CD4-positive, alpha-beta T cell treated with Interleukin-17A for 1 hour (primary cell): ENCODE data around the gene CENPP.
"Not testable (repeated sequence)": the region's sequence is repeated elsewhere in the genome, so short reads cannot be mapped to it uniquely, and the experiment has no call there.

ENCODE experiments used
- DNase-seq: peaks from one replicate; pipeline ENCODE4 v3.0.0-alpha.2; 2020

Gene CENPP

DNA sequence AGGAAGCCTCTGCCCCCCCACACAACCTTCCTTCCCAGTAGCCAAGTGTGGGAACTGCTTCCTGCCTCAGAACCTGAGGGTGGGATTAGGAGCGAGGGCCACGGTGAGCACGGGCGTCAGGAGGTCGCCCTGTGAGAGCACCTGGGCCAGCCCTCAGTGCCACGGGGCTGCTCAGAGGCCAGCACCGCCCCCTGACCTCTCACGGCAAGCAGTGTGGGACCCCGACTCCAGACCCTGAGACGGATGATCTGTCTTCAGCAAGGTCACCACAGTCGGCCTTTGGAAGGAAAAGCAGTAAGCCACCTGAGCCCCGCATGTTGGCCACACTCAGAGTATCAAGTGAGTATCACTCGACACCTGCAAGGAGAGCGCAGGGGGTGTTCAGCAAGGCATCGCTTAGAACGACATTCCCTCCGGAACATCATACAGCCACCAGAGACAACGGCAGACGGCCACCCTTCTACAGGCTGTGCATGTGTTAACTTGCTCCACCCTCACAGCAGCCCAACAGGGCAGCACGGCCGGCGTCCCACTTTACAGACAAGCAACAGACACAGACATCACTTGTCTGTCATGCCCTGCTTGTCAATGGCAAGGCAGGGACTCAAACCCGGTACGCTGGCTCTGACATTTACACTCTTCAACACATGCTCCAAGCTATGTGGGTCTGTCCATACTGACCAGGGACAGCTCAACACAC is 294.0 kb downstream of the CENPP start:
- DNase-seq = no peak

DNA sequence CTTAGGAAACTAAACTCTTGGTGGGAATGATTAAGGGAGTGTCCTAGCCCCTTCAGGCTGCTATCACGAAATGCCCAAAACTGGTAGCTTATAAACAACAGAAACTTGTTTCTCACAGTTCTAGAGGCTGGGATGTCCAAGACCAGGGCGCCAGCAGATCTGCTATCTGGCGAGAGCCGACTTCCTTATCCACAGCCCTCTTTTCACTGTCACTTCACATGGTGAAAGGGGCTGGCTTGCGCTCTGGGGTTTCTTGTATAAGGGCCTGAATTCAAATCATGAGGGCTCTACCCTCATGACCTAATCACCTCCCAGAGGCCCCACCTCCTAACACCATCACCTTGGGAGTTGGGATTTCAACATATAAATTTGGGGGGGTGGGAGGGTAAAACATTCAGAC is 295.1 kb downstream of the CENPP start:
- no peak for DNase-seq

DNA sequence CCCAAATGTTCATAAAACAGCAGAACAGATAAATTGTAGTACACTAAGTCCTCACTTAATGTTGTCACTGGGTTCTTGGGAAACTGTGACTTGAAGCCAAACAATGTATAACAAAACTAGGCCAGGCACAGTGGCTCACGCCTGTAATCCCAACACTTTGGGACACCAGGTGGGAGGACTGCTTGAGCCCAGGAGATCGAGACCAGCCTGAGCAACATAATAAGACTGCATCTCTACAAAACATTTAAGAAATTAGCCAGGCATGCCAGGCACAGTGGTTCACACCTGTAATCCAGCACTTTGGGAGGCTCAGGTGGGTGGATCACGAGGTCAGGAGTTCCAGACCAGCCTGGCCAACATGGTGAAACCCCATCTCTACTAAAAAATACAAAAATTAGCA is 298.2 kb downstream of the CENPP start:
- DNase-seq = not testable (repeated sequence)

DNA sequence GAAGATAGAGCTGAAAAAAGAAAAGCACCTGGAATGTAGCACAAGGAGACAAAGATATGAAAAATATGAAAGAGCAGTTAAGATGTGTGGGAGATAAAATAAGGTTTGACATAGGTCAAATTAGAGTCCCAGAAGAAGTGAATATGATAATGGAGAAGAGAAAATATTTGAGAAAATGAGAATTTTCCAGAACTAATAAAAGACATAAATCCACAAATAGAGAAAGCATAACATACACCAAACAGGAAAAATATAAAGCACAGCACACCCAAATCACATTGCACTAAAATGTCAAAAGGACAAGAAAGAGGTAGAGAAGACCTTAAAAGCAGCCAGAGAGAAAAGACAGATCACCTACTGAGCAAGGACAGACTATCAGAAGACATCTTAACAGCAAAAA is 300.7 kb downstream of the CENPP start:
- no peak for DNase-seq

DNA sequence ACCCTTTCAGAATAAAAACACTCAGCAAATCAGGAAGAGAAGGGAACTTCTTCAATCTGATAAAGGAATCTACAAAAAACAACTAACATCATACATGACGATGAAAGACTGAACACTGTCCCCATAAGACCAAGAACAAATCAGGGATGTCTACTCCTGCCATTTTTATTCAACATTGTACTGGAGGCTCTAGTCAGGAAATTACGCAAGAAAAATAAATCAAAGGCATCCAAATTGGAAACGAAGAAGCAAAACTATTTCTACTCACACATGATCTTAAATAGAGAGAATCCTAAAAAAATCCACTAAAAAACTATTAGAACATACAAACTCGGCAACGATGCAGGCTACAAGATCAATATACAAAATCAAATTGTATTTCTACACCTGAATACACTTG is 301.9 kb downstream of the CENPP start:
- no peak for DNase-seq

DNA sequence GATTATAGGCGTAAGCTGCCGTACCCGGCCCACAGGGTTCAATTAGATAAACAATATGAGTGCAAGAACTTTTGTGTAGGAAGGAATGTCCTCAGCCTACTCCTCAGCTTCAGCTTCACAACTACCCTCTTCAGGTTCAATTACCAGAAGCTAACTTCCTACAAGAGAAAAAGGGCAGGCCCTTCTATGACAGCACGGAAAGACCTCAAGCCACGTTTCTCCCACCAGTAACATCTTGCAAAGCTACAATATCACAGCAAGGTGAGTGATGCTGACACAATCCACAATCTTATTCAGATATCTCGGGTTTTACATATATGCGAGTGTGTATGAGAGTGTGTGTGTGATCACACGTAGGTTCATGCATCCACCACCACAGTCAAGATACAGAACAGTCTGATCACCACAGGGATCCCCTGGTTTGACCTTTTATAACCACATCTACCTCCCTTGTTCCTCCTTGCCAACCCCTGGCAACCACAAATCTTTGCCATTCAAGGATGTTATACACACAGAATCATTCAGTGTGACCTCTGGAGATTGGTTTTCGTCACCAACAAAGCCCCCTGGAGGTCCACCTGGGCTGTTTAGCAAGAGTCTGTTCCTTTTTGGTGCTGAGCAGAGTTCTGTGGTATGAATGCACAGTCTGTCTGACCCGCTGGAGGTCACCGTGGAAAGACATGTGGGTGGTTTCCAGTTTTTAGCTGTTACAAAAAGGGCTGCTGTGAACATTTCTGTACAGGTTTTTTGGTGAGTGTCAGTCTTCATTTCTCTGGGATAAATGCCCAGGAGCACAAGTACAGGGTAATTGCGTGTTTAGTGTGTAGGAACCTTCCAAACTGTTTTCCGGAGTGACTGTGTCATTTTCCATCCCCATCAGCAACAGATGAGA is 305.9 kb downstream of the CENPP start:
- no peak for DNase-seq

DNA sequence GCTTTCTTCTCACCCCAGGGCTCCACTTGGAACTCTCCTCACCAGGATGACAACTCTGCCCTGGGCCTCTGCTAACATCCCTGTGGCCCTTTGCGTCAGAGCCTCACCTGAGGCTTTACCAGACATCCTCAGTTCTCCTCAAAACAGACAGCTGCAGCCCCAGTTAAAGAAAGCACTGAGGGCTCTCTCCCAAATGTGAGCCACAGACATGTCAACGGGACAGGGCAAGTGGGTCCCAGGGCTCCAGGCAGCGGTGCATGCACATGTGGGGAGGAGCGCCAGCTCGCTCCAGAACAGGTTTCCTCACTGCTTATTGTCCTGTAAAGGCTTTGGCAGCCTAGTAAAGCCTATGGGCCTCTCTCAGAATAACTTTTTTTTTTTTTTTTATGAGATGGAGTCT is 306.9 kb downstream of the CENPP start:
- no peak for DNase-seq

DNA sequence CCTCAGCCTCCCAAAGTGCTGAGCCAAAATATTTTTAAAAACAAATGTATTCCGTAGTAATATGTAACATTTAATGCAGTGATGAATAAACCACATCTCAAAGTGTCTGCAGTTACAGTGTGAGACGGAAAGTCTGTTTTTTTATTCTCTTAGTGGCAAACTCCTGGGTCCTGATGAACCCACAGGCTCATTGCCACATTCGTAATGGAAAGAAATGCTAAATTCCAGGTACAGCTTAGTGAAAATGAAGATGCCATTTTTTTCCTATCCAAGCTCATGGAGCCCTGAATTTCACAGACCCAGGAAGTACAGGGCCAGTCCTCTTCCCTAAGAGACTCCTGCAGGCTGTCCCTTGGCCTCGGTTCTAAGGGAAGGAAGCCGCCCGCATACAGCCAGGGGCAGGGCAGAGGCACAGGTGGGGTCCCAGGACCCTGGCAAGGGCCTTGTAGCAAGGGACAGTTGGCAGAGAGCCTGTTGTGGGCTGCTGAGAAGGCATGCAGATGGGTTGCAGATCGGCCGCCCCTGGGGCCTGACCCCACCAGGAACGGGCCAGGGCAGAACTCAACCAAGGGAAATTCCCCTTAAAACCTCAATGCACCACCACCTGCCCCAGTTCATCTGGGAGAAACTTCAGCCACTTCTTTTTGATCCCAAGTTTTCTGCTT is 308.0 kb downstream of the CENPP start:
- no peak for DNase-seq

DNA sequence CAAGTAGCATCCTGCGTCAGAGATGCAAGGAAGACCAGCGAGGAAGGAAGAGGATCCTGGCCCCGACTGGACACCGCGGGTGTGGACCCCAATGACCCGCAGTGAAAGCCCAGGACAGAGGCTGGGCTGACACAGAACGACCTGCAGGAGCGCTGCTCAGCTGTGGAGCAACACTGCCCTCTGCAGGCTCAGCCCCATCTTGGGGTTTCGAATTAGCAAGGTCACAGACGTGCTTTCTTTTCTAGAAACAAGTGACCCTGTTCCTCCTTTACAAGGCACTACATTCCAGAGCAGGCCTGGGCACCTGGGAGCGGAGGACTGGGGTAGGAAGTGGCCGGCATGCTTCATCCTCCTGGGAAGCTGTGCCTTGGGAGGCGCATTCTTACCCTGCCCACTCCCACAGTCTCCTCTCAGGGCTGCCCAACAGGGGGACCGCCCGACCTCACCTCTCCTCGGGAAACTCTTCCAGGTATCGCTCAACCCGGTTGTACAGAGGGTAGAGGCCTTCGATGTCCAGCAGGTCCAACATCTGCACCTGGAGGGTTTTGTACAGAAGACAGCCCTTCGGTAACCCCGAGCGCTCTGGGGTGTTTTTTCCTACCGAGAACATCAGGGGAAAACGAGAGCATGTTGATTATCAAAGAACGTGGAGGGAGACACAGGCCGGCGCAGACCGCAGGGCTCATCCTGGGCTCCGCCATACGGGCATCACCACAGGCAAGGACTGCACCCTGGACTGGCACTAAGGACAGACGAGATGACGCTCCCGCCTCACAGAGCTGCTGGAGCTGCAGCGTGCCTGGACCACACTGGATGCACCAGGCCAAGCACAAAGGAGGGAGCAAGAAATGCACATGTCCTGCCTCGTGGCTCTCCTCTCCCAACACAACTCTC is 309.2 kb downstream of the CENPP start:
- peak; percentile 61 for DNase-seq

DNA sequence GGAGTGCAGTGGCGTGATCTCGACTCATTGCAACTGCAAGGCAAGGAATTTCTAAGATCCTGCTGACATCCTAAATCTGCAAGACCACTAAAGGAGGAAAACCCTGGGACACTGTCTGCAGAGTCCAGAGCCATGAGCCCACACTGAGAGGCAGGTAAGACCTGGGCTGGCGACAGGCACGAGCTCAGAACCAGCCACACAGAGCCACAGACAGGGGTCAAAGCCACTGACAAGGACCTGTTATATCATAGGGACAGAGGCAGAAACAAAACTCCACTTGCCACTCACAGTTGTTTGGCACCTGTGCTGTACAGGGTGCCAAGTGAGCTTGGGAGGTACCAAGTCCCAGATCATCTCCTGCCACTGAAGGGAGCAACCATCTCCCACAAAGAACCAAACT is 310.0 kb downstream of the CENPP start:
- no peak for DNase-seq

DNA sequence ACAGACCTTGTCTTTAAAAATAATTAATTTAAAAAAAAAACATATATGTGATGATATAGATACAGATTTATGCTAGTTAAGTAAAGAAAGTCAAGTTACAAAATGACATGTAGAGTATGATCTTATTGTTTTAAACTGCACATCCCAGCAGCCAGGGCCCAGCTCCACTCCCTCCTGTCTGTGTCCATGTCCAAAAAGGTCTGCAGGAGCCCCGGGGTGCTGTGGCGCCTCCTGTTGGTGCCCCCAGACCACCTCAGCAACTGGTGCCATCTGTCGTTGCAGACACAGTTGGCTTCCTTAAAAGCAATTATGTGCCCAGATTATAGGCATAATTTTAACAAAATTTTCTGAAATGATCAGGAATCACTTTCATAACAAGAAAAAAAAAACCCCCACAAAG is 310.9 kb downstream of the CENPP start:
- no peak for DNase-seq

DNA sequence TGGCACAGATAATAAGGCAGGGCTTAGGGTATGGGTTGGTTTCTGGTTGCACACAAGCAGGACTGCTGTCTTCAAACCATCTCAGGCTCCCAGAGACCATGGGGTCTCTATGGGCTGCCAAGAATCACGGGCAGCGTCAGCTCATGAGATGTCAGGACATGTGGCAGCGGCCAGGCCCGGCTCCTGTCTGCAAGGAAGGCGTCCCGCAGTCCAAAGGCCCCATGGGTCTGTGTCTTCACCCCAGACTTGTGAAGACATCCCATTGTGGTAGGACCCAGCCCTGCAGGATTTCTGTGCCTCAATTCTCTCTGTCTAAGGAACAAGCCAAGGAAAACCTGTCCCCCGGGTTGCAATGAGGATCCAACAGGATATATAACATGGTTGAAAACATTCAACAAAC is 311.6 kb downstream of the CENPP start:
- DNase-seq = no peak

DNA sequence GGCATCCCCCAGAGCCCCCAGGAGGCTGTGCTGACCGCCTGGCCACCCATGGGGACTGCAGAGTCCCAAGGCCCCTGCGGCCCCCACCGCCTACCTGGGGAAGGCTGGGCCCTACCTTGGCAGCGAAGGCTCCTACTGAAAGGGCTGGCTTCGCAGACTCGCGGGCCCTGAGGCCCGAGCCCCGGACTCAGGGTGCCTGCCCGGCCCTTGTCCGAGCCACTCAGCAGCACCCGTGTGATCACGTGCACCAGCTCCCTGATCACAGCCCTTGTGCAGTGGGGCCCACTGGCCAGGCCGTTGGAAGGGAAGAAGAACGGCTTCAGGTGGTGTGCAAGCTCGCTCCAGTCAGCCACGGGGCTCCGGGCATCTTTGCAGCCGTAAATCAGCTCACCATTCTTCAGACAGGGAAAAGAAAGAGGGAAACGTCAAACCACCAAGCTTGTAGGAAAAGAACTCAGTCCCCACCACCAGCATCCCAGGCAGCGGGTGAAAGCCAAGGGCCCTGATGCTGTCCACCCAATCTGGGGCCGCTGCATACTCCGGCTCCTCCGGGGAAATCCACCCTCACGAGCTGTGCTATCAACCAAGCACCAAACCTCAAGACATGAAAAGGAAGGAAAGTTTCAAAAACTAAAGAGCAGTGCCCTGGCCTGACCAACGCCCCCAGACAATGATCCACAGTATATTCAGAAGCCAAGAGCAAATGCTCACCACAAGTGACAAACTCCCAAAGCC is 312.3 kb downstream of the CENPP start:
- no peak for DNase-seq

DNA sequence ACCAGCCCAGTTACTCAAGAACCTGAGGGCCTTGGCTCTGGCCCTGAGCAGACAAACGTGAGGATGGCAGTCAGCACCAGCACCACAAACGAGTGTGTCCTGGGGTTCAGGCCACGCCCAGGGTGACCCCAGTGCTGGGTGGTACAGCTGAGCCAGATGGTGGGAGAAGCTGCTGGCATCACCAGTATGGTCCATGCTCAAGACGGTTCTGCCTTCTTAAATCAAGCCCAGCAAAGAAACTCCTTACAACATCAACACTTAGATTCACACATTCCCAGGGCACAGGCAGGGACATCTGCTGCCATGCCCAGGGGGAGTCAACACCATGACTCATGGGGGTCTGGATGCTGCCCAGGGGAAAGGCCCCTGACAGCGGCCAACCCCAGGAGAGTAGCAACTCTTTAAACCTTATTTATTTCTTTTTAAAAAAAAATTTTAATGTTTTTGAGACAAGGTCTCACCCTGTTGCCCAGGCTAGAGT is 312.9 kb downstream of the CENPP start:
- no peak for DNase-seq

DNA sequence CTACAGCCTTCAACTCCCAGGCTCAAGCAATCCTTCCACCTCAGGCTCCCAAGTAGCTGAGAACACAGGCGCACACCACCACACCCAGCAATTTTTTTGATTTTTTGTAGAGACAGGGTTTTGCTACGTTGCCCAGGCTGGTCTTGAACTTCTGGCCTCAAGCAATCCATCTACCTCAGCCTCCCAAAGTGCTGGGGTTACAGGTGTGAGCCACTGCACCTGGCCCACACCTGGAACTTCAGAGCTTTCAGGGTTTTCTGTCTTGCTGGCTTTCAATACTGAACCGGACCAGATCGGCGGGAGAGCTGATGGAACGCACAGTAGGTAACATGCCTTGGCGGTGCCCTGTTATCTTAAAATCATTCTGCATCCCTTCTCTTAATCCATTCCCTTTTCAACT is 313.4 kb downstream of the CENPP start:
- DNase-seq = no peak

DNA sequence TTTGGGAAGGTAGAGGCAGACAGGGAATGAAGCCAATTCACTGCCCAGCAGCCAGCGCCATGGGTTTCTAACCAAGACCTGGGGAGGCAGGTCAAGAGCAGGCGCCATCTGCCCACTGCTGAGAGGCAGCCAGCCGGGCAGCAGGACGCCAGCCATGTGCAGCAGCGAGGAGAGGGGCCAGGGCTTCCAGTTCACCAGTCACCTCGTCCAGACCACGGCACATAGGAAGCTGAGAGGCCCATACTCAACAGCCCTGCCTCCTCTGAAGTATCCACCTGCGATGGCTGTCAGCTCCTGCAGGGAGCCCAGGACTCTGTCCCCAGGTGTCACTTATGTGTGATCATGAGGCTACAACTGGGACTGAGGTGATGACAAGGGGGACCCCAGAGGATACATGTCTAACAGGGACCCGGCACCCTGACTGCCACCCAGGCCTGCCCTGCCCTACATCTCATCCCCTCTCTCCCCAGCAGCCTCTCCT is 314.1 kb downstream of the CENPP start:
- no peak for DNase-seq

DNA sequence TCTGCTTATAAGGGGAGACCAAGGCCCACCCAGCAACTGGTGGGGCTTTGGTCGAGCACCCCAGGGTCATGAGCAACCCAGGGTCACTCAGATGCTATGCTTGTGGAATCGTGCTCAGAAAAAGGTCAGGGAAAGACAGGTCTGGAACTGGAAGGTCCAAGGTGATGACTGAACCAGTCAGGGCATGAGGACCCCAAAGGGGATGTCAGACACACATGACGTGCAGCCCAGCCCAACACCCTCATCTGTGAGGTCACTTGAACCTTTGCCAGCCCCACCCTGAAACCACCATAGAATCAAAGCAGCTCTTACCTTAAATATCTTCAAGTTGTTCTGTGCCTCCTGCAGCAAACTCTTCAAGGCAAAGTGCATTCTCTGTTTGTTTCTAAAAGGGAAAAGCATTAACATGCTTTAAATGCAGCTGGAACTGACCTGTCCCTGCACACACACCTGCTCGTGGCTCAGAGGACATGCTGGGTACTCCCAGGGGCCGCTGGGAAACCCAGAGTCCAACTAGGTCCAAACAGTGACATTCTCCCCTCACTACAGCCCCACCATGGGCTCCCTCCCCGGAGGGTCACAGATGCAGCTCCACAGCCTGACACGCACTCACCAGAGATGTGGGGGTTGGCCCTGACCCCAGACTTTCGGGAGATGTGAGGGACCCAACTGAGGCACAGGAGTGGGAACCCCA is 314.8 kb downstream of the CENPP start:
- no peak for DNase-seq

DNA sequence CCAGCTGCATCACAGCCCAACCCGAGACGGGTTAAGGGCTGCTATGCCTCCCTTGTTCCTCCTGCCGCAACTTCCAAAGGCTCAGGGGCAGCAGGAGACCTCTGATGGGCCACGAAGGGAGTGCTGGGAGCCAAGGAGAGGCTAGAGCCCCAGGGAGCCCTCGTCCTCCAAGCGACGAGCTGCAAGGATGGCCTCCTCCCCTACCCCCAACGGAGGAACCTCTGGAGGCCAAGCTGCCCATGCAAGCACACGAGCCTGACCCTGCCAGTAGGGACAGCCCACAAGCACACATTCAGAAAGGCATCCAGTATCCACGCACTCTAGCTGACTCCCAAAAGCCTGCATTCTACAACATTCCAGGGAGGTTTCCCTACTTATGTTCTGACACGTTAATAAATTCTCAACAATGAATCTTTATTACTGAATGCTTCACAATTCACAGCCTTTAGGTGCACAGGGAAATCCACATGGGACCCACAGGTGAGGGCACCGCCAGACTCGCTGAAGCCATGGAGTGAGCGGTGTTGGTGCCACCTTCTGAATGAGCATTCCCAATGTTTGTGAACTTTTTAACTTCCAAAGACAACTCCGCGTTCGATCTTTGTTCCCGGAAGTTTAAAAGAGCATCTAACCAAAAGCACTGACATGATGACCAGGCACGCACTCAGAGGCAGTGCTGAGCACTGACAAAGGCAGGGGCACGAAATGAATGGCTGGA is 315.5 kb downstream of the CENPP start:
- no peak for DNase-seq

DNA sequence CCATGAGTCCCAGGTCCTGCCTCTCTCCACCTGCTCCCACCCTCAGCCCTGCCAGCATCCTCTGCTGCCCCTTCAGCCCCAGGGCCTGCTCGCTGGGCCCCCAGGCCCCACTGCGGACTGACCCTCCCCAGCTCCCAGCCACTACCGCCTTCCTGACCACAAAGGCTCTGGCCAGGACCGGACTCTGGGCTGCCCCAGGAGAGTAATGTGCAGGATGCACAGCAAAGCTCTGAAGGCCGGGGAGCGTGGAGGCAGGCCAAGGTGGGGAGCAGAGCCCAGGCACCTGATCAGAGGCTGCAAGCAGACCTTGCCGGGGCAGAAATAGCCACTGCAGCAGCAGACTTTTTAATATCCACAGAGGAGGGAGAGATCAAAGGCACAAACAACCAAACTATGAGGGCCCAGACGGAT is 316.3 kb downstream of the CENPP start:
- DNase-seq = no peak

DNA sequence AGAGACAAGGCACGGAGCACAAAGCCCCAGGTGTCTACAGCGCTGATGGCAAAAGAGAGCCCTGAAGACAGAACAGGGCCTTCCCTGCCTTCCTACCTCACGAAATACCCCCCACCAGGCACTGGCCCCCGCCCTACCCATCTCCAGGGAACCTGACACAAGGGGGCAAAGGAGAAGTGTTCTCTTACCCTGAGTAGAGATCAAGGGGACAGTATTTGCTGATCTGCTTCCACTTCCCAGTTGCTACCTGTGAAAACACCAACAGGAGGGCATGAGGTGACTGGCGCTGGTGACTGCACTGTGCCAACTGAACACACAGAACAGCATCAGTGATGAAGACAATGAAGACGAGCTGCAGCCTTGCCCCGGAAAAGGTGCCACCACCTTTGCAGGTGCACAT is 316.8 kb downstream of the CENPP start:
- no peak for DNase-seq
